Psoas muscle (tissue), 8 donors: ENCODE data around the gene AGTR1. TPM values are rescaled to one million over a fixed set of nuclear protein-coding genes. Genes with fewer than 3 reads are reported as not detected.

Experiments
- ATAC-seq, 4 donors: fragments of 200-7000 bp; cut with Tn5 transposase; one replicate each; pipeline ENCODE4 v1.9.1; 2020; ENCODE audit warnings: moderate library complexity in 3 of 4, mild to moderate bottlenecking in 2 of 4
- DNase-seq, 2 donors: peaks; one replicate each; pipeline ENCODE4 v3.0.0-alpha.2; 2020
- H3K27ac ChIP-seq: fragments of 200-600 bp; one replicate; pipeline ENCODE4 v1.8.0; 2022
- H3K27me3 ChIP-seq, 3 donors: fragments of 200-600 bp in 1 of 3; one replicate each; pipeline versions ENCODE4 v1.6.1 to v1.8.0; 2013 to 2022; ENCODE audit warnings: low read length in 2 of 3, mild to moderate bottlenecking in 2 of 3, moderate library complexity in 1 of 3; ENCODE audit not compliant: insufficient read depth in 3 of 3
- H3K36me3 ChIP-seq, 2 donors: fragments of 200-600 bp in 1 of 2; one replicate each; pipeline versions ENCODE4 v1.6.1 to v1.8.0; 2013 to 2022; ENCODE audit warnings: low read depth in 1 of 2, mild to moderate bottlenecking in 1 of 2, moderate library complexity in 1 of 2; ENCODE audit not compliant: insufficient read depth in 1 of 2
- H3K4me1 ChIP-seq: fragments of 200-600 bp; one replicate; pipeline ENCODE4 v1.8.0; 2022
- H3K4me3 ChIP-seq: fragments of 200-600 bp; one replicate; pipeline ENCODE4 v1.8.0; 2022; ENCODE audit warnings: mild to moderate bottlenecking
- H3K9me3 ChIP-seq: fragments of 200-600 bp; one replicate; pipeline ENCODE4 v1.8.0; 2022
- WGBS, 3 donors: extraction: QIAGEN DNeasy Blood & Tissue Kit; methylation state at CpG; one replicate each; pipeline versions ENCODE4 v1.1.6 to v1.1.7; 2013; 5-methylcytosine and 5-hydroxymethylcytosine counted together
- intact Hi-C, 2 donors: fragments of 100-400 bp; cut with DNase I; formaldehyde crosslinking; loops; one replicate each; pipeline versions ENCODE4 v1.11.0 to v1.14.2; 2022
- polyA plus RNA-seq, 3 donors: library from polyadenylated mRNA; stranded (reverse); fragments of 200-250 nt; gene quantifications; one replicate each; pipeline ENCODE4 v1.2.3, GENCODE V29; 2013
- total RNA-seq, 4 donors: library from RNA; stranded (reverse); fragmentation: NEBNext Ultra II Directional in 2 of 4; extraction: Animal tissue kit (Norgen Biotek cat#: 25700) in 2 of 4; gene quantifications; one replicate each; pipeline versions ENCODE4 v1.2.1 to v1.2.4, GENCODE V29; 2021 to 2023
- TF ChIP-seq, protein P1 (sequence below): fragments of 200-600 bp; IDR thresholded peaks from one replicate; pipeline ENCODE4 v1.8.0; 2022; ENCODE audit warnings: antibody characterized with exemption
- donor health status: healthy with polysubstance abuse.
- donor health status: DM: no; HTN: no; CAD: no; lungs with moderate emphysema.
- donor health status: Bipolar disorder and iron deficiency.
- donor health status: healthy.
- donor health status: DM: yes; HTN: yes; CAD: no.
- donor health status: DM: no; HTN: no; CAD: no.
- donor health status: DM: no; HTN: no; CAD: no.
- donor health status: DM: yes; HTN: yes; CAD: no.

Gene AGTR1
- total and polyA plus RNA-seq, 7 donors, result 3.1 to 11.4 (median 7.2) TPM

DNA sequence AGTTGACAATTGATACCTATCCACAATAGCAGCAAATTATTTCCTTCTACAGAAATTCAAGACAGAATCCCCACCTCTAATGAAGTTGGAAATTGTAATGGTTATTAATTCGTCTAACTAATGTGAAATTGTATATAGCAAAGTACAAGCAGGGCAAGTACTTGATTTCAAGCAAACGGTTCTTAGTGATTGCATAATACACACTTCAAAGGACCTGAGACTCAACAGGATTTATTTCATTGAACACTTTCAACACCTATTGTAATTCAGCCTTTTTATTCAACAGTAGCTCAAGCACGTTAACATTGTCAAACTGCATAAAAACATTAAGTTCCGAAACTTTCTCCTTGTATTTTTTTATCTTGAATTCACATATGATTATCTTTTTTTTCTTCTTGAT lies 40.2 kb upstream of the AGTR1 start:
- TF ChIP-seq, protein P1, sequence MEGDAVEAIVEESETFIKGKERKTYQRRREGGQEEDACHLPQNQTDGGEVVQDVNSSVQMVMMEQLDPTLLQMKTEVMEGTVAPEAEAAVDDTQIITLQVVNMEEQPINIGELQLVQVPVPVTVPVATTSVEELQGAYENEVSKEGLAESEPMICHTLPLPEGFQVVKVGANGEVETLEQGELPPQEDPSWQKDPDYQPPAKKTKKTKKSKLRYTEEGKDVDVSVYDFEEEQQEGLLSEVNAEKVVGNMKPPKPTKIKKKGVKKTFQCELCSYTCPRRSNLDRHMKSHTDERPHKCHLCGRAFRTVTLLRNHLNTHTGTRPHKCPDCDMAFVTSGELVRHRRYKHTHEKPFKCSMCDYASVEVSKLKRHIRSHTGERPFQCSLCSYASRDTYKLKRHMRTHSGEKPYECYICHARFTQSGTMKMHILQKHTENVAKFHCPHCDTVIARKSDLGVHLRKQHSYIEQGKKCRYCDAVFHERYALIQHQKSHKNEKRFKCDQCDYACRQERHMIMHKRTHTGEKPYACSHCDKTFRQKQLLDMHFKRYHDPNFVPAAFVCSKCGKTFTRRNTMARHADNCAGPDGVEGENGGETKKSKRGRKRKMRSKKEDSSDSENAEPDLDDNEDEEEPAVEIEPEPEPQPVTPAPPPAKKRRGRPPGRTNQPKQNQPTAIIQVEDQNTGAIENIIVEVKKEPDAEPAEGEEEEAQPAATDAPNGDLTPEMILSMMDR, result no peak
- Histone ChIP-seq H3K4me1 (no peaks in the 10 kb centered on the region), H3K27ac (no peak overlapping the region), H3K4me3 (no peak overlapping the region), H3K27me3 (no peaks in the 10 kb centered on the region), H3K9me3 (no peaks in the 10 kb centered on the region), H3K36me3 (no peaks in the 10 kb centered on the region)
- ATAC-seq (no peak), DNase-seq (no peak)
- WGBS, 3 donors, result 52 to 65% (median 54%) methylated on average over 4 of the region's 4 CpGs
- intact Hi-C loops, result no loop called here

DNA sequence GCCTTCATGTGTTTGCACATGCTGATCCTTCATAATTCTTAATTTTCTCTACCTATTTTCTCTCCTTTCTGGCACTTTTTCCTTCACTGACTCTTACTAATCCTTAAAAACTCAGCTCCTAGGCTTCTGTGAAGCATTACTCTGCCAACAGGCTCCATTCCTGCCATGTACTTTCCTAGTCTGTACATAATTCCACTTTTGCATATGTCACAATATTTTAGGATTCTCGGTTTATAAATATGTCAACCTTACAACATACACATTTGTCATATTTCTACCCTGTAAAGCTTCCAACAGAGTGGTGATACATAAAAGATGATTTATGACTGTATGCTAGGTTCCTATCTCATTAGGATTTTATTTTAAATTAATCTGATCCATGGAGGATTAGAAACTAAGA lies 38.2 kb upstream of the AGTR1 start:
- TF ChIP-seq, protein P1, result no peak

DNA sequence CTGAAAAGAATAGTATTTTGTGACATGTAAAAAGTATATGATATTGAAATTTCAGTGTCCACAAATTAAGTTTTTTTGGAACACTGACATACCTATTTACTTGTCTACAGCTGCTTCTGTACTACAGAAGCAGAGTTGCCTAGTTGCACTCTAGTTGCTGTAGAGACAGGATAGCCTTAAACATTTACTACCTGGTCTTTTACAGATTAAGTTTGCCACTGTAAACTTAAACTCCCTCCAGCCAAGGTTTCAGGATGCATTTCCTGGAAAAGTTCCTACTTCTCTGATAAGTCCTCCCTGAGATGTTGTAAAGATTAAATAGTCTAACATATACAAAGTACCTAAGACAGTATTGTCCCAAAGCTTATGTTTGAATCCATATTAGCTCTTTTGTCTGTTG lies 17.4 kb upstream of the AGTR1 start:
- TF ChIP-seq, protein P1, result no peak
- H3K36me3 ChIP-seq, result no peaks in the 10 kb centered on the region
- intact Hi-C loops, result no loop called here
- no peak overlapping the region for H3K27ac ChIP-seq
- H3K9me3 ChIP-seq, result no peaks in the 10 kb centered on the region
- peaks cover 12% of the 10 kb centered on the region for H3K4me1 ChIP-seq
- no peak for DNase-seq
- no peaks in the 10 kb centered on the region for H3K27me3 ChIP-seq
- H3K4me3 ChIP-seq, result no peak overlapping the region
- ATAC-seq, result no peak

More for the DNA sequence above, 38.2 kb upstream of the AGTR1 start:
- intact Hi-C loops, result no loop called here
- whole genome bisulfite sequencing, 3 donors, result 87 to 98% (median 90%) methylated on average over 1 of the region's 1 CpG
- Histone ChIP-seq H3K27me3 (no peaks in the 10 kb centered on the region), H3K4me1 (no peaks in the 10 kb centered on the region), H3K27ac (no peak overlapping the region), H3K36me3 (no peaks in the 10 kb centered on the region), H3K9me3 (no peaks in the 10 kb centered on the region), H3K4me3 (no peak overlapping the region)
- DNase-seq (no peak), ATAC-seq (no peak)

DNA sequence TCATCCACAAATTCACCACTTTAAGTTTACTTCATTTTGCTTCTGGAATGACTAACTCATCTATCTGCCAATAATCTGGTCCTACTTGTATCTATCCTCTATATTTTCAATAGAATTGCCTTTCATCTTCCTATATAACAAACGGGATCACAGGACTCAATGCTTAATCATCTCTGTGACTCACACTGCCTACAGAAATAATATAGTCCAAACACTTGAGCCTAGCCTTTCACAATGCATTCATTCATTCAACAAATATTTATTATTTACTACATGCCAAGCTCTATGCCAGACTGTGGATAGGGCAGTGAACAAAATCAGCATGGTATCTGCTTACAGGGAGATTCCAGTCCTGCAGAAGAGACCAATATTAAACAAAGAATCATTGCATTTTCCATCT lies 16.6 kb upstream of the AGTR1 start:
- ATAC-seq, result peak in 1 of 4 donors; percentile 40
- Histone ChIP-seq H3K27me3 (no peaks in the 10 kb centered on the region), H3K36me3 (no peaks in the 10 kb centered on the region), H3K4me3 (no peak overlapping the region), H3K9me3 (no peaks in the 10 kb centered on the region), H3K27ac (no peak overlapping the region), H3K4me1 (peaks cover 12% of the 10 kb centered on the region)
- intact Hi-C loops, result no loop called here
- TF ChIP-seq, protein P1, result no peak
- no peak for DNase-seq
- WGBS, 3 donors, result 38 to 56% (median 56%) methylated on average over 1 of the region's 1 CpG

DNA sequence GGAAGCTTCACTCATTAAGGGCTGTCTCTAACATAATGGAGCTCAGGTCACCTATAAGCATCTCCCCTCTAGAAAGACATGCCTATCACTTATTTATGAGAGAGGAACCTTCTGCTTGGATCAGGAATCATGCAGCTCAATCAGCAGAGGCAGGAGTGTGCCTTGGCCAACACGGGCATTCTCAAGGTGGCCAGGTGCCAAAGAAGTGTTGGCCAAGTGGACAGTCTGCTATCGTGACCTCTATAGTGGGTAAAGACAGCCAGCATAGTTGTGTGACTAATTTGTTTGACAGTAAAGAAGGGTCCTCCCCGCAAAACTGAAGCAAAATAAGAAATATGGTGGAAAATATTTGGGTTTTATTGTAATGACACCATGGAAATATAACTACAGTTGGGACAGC lies 14.7 kb upstream of the AGTR1 start:
- Histone ChIP-seq H3K27ac (no peak overlapping the region), H3K4me1 (peaks cover 12% of the 10 kb centered on the region), H3K9me3 (no peaks in the 10 kb centered on the region), H3K36me3 (no peaks in the 10 kb centered on the region), H3K4me3 (no peak overlapping the region), H3K27me3 (no peaks in the 10 kb centered on the region)
- intact Hi-C loops, result no loop called here
- WGBS, 3 donors, result 28 to 41% (median 37%) methylated on average over 3 of the region's 3 CpGs
- DNase-seq, result peak in 1 of 2 donors; percentile 58
- ATAC-seq, result peak in 3 of 4 donors; percentile 65 to 89 (median 85)
- TF ChIP-seq, protein P1, result no peak
